Endometrium (tissue), 2 donors: ENCODE results near the gene RTN4RL1.

Source experiments
- FAIRE-seq: peaks from 2 replicates; lab custom pipeline; 2012; peaks lifted over from hg19 to GRCh38; lab: Jason Lieb, UNC
- donor health status: control.
- donor health status: control.

The RTN4RL1 gene

DNA sequence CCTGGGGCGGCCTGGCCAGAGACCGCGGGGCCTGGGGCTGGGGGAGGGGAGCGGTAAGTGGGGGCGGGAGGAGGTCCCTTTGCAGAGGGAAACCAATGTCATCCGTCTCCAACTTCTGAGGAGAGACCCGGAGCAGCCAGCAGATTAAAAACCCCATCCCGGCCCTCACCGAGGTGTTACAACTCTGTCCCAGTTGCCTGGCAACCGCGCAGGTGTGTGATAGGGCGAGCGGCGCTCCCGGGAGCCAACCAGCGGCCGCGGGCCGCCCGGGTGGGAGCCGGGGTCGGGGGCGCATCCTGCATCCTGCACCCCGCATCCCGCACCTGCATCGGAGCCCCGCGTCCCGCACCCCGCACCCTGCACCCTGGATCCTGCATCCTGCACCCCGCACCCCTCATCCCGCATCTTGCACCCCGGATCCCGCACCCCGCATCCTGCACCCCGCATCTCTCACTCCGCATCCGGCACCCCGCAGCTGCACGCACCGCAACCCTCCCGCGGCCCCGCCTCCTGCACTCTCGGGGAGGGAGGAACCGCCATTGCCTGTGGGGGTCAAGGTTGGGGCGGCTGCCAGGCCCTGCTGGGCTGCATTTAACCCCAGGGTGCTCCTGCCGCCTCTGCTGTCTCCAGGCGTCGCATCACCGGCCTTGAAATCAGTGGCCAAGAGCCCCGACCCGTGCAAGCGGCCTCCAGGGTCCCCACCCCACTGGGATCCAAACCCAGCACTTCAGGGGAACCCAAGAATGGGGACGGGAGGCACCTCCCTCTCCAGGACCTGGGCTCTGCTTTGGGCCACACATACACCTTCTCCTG lies 47.3 kb downstream of the RTN4RL1 start:
- no peak for FAIRE-seq

DNA sequence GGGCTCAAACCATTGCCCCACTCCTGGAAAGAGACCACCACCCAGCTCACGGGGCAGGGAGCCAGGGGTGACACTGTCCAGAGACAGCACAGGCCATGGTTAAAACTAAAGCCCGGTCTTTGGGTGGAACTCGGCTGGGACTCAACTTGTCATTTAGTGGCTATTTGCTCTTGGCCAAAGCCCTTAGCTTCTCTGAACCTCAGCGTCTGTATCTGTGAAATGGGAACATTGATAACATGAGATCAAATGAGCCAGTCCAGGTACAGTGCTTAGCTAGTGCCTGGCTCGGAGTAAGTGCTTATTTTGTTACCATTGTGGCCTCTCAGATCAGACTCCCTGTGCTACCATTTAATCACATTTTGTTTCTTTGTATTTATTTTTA lies 48.5 kb downstream of the RTN4RL1 start:
- no peak for FAIRE-seq

DNA sequence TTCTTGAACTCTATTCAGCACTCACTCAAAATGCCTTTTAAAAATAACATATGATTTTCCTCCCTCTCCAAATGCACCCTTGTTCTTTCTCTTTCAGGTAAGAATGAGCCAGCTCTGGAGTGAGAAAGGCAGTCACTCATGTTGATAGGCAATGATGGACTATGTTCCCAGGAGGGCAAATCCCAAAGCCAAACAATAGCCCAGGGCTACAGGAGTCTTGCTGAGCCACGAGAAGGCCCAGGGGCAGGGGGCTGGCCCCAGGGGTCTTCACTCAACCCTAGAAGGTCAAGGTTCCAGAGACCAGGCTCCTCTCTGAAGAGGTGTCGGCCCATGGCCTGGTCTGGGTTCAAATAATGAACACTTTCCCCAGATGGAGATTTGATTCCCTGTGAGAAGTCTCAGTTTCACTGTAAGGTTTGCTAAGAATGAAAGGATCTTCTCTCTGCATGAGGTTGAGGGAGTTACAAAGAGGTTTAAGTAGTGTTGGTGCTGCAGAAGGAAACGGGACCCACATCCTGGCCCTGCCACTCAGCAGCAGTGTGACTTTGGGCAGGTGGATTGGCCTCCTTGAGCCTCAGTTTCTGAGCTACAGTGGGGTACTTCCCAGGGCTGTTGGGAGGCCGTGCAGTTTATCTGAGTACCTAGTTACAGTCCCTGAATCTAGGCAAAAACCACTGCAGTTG lies 49.0 kb downstream of the RTN4RL1 start:
- FAIRE-seq = no peak

DNA sequence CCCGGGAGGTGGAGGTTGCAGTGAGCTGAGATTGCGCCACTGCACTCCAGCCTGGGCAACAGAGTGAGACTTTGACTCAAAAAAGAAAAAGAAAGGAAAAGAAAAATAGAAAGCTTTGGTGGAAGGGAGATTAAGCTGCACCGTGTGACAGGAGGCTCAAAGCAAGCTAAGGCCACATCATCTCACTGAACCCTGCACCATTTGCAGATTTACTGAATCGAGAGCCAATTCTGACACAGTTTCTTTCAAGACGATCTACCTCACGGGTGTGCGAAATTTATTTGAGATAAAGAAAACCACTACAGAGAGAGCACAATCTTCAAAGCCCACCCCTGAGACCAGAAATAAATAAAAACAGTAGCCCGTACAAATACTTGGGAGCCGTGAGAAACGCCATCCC lies 49.6 kb downstream of the RTN4RL1 start:
- no peak for FAIRE-seq

DNA sequence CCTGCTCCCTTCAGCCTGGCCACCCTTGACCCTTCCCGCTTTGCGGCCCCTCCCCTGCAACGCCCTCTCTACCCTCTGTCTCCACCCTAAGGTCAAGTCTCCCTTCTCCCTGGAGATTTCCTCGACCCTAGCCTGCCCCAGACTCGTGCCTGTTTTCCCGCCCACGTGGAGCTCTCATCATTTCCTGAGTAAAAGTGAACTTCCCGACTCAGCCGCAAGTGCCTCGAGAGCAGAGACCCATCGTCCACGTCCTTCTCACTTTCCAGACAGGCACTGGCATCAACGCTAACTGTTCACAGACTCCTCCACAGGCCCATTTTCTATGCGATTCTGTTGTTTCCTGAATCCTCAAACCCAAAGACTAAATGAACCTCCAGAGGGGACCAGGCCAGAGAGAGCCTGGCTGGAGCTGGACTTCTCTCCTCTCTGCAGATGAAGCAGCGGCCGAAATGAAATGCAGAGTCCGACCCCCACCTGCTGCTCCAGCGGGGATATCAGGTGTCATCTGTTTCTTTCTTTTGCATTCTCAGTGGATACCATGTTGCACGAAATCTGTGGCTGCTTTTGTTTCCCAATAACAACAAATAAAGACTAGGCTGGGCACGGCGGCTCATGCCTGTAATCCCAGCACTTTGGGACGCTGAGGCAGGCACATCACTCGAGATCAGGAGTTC lies 52.5 kb downstream of the RTN4RL1 start:
- FAIRE-seq = no peak

DNA sequence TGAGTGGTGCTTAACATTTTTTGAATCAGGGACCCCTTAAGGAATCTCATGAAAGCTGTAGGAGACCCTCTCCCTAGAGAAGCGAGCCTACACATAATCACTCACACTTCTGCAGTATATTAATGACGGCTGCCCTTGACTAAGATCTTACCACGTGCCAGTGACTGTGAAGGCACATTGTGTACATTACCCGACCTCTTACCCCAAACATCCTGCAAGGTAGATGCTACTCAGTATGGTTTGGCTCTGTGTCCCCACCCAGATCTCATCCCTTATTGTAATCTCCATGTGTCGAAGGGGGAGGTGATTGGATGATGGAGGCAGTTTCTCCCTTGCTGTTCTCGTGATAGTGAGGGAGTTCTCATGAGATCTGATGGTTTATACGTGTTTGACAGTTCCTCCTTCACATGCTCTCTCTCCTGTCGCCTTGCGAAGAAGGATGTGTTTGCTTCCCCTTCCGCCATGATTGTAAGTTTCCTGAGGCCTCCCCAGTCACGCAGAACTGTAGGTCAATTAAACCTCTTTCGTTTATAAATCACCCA lies 54.2 kb downstream of the RTN4RL1 start:
- FAIRE-seq = no peak

DNA sequence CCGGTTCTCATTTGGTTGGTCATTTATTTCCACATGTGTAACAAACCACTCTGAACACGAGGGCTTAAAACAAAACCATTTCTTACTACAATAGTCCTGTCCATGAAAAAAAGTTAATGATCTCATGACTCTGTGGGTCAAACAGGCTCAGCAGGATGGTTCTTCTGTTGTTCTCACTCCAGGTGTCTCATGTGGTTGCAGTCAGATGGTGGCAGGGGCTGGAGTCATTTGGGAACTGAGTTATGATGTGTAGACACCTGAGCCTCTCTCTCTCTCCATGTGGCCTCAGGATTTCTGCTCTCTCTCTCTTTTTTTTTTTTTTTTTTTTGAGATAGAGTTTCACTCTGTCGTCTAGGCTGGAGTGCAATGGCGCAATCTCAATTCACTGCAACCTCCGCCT lies 55.4 kb downstream of the RTN4RL1 start:
- FAIRE-seq = no peak

DNA sequence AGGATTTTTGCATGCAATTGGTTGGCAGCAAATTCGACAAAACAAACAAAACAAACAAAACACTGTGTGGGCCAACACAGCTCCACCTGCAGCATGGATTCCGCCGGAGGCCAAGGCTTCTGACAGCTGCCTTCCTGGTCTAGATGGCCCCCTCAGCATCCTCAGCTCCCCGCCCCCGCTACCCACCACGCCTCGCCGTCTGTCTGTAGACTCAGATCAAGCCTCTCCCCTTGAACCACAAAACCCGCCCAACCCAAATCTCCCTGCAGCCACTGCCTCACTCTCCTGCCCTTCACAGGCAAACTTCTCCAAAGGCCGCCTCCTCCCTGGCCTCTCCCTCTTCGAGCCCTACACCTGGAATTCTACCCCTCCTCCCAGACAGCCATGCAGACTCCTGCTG lies 57.9 kb downstream of the RTN4RL1 start:
- FAIRE-seq = no peak

DNA sequence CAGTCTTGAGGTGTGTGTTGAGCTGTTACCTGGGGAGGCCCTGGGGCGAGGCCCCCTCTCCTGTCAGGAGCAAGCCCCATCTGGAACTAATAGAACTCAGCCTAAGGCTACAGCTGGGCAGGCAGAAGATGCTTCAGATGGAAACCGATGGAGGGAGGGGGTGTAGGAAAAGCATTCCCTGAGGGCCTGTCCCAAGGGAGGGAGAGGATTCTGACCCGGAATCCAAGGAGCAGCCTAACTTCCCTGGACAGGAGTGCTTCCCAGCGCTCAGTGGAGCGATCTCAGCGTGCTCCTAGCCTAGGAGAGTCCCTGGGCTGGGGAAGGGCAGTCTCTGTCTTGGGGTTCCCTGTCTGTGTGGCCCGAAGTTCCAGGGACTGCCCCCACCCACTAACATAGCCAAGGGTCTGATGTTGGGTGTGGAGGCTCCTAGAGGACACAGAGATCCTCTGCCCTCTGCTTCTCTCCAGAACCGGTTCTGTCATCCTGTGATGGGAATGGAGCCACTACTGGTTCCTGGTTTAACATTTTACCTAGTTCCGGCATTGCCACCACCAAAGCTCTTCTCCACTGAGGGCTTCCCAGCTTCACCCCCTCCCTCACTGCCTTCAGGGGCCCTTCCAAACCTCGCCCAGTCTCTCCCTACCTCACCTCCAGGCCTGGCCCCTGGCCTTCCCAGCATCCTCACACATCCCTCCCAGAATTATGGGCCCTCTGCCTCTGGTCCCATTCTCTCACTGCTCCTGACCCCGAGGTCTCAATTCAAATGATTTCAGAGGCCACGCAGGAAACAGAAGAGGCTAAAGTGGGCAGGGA lies 58.7 kb downstream of the RTN4RL1 start:
- FAIRE-seq = no peak

DNA sequence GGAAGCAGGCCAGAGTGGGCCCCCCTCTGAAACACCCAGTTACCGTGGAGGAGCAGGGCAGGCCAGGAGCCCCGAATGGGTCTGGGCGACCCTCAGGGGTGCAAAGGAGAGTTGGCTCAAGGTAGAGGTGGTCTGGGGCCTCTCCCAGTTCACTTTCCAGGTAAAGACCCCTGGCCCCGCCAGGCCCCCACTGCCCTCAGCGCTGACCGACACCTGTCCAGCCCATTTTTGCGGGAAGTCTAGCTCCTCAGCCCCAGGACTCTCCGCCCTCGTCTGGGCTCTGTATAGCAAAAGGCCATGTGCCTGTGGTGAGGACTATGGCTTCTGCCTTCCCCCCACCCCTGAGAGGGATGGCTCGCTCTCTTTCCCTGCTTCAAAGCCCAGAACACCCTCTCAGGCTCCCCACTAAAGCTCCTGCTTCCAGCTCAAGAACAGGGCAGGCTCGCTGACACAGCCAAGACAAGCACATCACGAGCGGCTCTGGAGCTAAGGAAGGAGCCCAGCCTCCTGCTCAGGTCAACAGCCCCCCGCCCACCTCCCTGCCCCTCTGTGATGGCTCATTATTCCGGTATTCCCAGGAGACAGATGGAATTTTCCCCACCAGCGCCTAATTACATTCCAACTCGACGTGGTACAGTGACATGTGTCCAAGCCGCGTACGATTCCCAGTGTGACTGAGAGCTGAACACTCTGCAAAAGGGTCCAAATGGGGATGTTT lies 59.4 kb downstream of the RTN4RL1 start:
- FAIRE-seq = no peak

DNA sequence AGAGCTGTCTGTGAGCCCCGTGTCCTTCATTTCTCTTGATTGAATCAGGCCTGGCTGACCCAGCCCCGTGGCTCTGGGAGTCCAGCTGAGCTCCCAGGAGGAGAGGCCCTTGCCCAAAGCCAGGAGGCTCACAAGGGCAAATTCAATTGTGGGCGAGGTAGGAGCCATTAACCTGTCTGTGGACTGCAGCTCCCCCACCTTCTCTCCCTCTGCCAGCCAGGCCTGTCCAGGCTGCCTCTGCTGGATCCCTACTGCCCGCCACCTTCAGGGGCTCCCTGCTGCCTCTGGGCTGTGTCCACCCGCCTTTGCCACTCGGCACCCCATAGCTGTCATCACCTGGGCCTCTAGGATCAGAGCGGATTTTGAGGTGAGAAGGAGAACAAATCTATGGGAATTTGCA lies 61.9 kb downstream of the RTN4RL1 start:
- no peak for FAIRE-seq

DNA sequence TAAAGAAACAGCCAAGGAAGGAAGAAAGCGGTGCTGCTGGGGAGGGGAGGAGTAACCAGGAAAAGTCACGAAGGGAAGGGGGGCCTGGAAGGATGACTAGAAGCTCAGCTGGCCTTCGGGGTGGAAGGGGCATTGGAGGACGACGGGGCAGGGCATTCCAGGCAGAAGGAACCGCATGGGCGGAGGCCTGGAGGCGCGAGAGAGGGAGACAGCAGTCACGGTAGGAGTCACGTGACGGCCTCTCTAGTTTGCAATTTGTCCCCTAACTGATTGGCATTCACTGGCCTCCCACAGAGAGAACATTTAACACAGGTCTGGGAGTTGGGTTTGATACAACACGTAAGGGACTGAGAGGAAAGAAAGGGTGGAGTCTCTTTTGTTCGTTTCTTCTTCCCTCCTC lies 63.9 kb downstream of the RTN4RL1 start:
- no peak for FAIRE-seq

DNA sequence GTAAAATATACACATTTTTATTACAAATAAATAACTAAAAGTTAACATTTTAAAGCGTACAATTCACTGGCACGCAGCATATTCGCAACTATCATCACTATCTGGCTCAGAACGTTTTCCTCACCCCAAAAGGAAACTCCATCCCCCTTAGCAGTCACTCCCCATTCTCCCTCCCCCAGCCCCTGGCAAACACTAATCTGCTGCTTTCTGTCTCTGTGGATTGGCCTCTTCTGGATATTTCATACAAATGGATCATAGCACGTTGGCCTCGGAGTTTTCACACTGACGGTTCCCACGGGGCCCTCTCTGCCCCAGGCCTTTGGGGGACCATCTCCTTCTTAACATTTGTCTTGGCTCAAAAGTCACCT lies 64.6 kb downstream of the RTN4RL1 start:
- FAIRE-seq = no peak

DNA sequence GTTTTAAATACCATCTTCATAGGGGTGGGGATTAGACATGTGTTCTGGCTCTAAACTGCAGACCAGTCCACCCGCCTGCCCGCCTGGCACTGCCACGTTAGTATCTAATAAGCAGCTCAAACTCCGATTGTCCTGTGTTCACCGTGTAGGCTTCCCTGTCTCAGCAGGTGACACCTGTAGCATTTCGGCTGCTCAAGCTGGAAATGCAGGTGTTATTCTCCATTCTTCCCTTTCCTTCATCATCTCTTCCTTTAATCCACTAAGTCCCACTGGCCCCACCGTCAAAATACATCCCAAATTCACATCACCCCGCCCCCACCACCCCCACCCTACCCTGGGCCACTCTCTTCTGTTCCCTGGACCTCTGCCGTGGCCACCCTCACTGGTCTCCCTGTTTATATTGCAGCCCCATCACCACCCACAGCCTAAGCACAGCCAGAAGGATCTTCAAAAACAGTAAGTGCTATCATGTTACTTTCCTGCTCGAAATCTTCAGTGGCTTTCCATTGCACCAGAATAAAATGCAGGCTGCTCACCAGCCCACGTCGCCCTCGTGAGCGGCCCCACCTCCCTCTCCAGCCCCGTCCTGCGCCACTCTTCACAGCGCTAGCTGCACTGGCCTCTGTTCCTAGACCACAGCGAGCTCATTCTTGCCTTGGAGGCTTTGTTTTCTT lies 65.1 kb downstream of the RTN4RL1 start:
- FAIRE-seq = no peak

DNA sequence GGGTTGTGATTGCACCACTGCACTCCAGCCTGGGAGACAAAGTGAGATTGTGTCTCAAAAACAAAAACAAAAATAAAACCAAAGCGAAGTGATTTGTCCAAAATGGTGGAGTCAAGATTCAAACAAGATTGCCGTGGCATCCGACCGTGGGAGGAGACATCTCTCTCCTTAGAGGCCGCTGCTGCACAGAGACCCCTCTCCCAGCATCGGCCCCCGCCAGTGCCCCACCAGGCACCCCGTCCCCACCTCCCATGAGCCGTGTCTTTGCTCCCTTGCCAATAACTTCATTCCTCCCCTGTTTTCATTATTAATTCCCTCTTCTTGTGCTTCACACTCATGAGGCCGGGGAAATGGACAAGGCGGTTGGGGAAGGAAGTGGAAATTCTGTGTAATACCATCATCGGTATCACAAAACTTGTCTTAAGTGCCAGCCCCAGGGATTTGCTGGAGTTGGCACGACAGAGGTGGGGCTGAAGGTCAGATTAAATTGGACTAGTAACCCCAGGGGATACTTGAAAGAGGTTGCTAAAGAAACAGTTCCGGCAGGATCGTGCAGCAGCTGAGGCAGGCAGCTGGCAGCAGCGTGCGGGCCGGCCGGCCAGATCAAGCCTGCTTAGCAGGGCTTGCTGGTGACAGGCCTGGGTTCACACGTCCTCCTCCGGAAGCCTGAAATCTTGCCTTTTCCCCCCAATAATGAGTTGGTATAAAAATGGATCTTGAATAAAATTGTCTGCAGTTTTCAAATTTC lies 66.8 kb downstream of the RTN4RL1 start:
- FAIRE-seq = no peak

DNA sequence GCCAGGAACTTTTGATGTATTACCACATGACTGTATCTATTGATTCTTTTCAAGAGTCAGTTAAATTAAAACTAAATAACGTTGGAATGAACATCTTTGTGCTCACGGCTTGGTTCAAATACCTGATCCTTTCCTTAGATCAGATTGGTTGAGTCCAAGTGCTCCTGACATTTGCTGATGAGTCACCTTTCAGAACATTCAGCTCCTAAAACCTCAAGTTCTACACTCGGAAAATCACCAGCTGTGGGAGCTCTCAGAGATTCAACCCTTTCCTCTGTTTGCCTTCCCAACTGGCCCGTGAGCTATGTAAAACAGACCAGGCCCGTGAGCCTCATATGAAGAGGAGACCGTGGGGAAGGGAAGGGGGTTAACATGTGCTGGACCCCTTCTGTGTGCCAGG lies 68.1 kb downstream of the RTN4RL1 start:
- no peak for FAIRE-seq

DNA sequence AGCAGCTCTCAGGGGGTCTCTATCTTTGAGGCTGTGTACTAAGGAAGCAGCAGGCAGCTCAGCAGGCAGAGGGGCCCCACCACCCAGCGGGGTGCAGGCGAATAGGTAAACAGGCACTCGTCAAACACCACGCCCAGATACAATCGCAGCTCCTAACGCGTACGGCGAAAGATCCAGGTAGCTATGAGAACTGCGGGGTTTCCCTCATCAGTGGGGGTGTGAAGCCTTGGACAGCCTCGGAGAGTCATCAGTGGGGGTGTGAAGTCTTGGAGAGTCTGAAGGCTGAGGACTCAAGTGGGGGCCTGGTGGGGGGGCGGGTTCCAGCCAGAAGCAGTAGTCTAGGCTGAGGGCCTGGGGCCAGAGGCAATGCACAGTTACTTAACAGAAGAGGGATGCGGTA lies 69.0 kb downstream of the RTN4RL1 start:
- no peak for FAIRE-seq

DNA sequence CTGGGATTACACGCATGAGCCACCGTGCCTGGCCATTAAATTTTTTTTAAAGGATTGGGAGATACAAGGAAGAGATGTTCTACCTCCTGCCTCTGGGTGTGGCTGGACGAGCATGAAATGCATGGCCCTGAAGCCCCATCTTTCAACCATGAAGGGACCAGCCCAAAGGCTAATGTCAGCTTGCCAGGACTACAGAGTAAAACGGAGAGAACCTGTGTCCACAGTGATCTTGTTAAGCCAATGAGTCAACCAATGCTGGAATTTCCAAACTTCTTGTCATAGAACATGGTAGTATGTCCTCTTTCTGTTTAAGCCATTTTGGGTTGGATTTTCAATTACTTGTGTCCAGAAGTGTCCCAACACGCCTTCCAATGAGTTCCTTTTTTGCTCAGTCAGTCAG lies 71.3 kb downstream of the RTN4RL1 start:
- FAIRE-seq = no peak

DNA sequence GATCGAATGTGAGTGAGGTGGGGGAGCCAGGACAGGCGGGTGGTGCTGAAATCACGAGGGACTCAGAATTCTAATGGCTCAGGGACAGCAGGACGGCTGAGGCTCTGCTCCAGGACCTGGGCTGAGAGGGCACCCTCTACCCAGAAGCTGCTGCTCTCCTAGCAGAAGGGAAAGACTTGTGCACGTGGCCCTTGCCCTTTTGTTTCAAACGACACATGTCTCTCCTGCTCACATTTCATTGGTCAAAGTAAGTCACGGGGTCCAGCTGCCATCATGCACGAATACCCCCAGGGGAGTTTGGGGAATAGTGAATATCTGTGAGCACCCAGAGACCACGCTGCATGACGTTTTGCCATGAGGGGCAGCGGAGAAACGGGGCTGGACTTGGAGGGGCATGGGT lies 73.2 kb downstream of the RTN4RL1 start:
- FAIRE-seq = no peak

DNA sequence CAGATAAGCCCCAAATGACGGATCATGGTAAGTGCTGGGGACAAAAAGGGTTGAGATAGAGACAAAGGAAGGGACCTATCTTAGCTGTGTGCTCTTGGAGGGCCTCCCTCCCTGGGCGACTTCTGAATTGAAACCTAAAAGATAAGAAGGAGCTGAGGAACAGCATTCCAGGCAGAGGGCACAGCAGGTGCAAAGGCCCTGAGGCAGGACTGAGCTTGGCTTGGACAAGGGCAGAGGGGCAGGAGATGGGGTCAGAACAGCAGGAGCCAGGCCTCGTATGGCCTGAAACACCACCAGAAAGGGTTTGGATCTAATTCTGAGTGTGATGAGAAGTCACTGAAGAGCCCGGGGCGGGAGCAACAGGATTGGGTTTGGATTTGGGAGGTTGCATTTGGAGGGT lies 75.4 kb downstream of the RTN4RL1 start:
- FAIRE-seq = no peak

DNA sequence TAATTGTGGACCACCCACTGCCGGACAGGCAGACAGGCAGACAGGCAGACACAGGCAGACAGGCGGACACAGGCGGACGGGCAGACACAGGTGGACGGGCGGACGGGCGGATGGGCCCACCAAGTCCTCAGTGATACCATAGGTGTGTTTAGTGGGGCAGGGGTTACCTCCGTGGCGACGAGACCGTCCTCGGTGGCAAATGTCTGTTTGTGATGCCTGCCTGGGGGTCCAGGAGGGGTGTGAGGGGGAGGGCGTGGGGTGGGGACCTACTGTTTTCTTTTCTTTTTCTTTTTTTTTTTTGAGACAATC lies 76.7 kb downstream of the RTN4RL1 start:
- no peak for FAIRE-seq
